OCI-LY1 (cell line): Measurements from ENCODE around the gene LIMS1.
"Not testable (repeated sequence)": the region's sequence is repeated elsewhere in the genome, so short reads cannot be mapped to it uniquely, and the experiment has no call there.

Source experiments
- H2AFZ ChIP-seq: fragments of 200-600 bp; sonication (generic), shearing (Covaris generic); 2 replicates; pipeline ENCODE4 v1.6.0; 2014; ENCODE audit warnings: antibody characterized with exemption, mild to moderate bottlenecking, low read length
- H3F3A ChIP-seq: fragments of 200-600 bp; sonication (generic), shearing (Covaris generic); 2 replicates; pipeline ENCODE4 v1.6.0; 2014; ENCODE audit warnings: mild to moderate bottlenecking, antibody characterized with exemption, low read length, moderate library complexity; ENCODE audit not compliant: insufficient read depth
- H3K27ac ChIP-seq: fragments of 200-600 bp; sonication (generic); 2 replicates; pipeline ENCODE4 v1.5.1; 2014; ENCODE audit warnings: low read length, mixed run types, mild to moderate bottlenecking, low read depth; ENCODE audit not compliant: poor library complexity, severe bottlenecking
- H3K27me3 ChIP-seq: fragments of 200-600 bp; sonication (generic); 2 replicates; pipeline ENCODE4 v1.6.0; 2014; ENCODE audit warnings: antibody characterized with exemption, mild to moderate bottlenecking, low read length, moderate library complexity; ENCODE audit not compliant: insufficient read depth
- H3K36me3 ChIP-seq: fragments of 200-600 bp; sonication (generic); 2 replicates; pipeline ENCODE4 v1.6.1; 2014; ENCODE audit warnings: mild to moderate bottlenecking, antibody characterized with exemption, low read length, moderate library complexity, mixed read lengths; ENCODE audit not compliant: insufficient read depth
- H3K4me1 ChIP-seq: fragments of 200-600 bp; sonication (generic); 2 replicates; pipeline ENCODE4 v1.5.1; 2014; ENCODE audit warnings: mild to moderate bottlenecking, low read length, moderate library complexity; ENCODE audit not compliant: insufficient read depth, severe bottlenecking
- H3K4me2 ChIP-seq: fragments of 200-600 bp; sonication (generic), shearing (Covaris generic); 2 replicates; pipeline ENCODE4 v1.6.1; 2014; ENCODE audit warnings: low read length
- H3K4me3 ChIP-seq: fragments of 200-600 bp; sonication (generic); 2 replicates; pipeline ENCODE4 v1.5.1; 2014; ENCODE audit warnings: low read length, low read depth, mild to moderate bottlenecking, mixed read lengths; ENCODE audit not compliant: poor library complexity, severe bottlenecking
- H3K79me2 ChIP-seq: fragments of 200-600 bp; shearing (Covaris generic); 2 replicates; pipeline ENCODE4 v1.6.1; 2016; ENCODE audit warnings: mixed run types, low read length, mixed read lengths; ENCODE audit not compliant: insufficient read depth
- H3K9ac ChIP-seq: fragments of 200-600 bp; sonication (generic), shearing (Covaris generic); 2 replicates; pipeline ENCODE4 v1.6.1; 2014; ENCODE audit warnings: mild to moderate bottlenecking, low read length, mixed read lengths
- H3K9me2 ChIP-seq: fragments of 200-600 bp; sonication (generic), shearing (Covaris generic); 2 replicates; pipeline ENCODE4 v1.6.1; 2014; ENCODE audit warnings: low read depth, mild to moderate bottlenecking, low read length, mixed read lengths
- H3K9me3 ChIP-seq: fragments of 200-600 bp; shearing (Covaris generic); 2 replicates; pipeline ENCODE4 v1.6.1; 2014; ENCODE audit warnings: low read length, mixed read lengths
- H4K20me1 ChIP-seq: fragments of 200-600 bp; sonication (generic), shearing (Covaris generic); 2 replicates; pipeline ENCODE4 v1.6.0; 2016; ENCODE audit warnings: mild to moderate bottlenecking, low read length; ENCODE audit not compliant: insufficient read depth
- CTCF ChIP-seq: fragments of 200-600 bp; sonication (generic), shearing (Covaris generic); IDR thresholded peaks from 2 replicates; pipeline ENCODE4 v1.5.1; 2017; ENCODE audit warnings: mild to moderate bottlenecking, antibody characterized with exemption, low read length, moderate library complexity, mixed read lengths
- EZH2 ChIP-seq: fragments of 200-600 bp; sonication (generic), shearing (Covaris generic); IDR thresholded peaks from 2 replicates; pipeline ENCODE4 v1.8.0; 2017; ENCODE audit warnings: borderline replicate concordance, mixed run types, mild to moderate bottlenecking, antibody characterized with exemption, low read length, moderate library complexity, mixed read lengths

Gene LIMS1

GRCh38 chr2:108637304-108637669 lies 103.0 kb downstream of the LIMS1 start:
- Histone ChIP-seq H3K4me1 (peaks cover 52% of the 10 kb centered on the region), H3K4me2 (no peak overlapping the region; the same call in 1 of the 2 replicates), H3K36me3 (peaks cover 5% of the 10 kb centered on the region; the same call in 1 of the 2 replicates), H4K20me1 (no peaks in the 10 kb centered on the region), H3K79me2 (peaks cover 61% of the 10 kb centered on the region), H3K9me2 (no peaks in the 10 kb centered on the region), H3K4me3 (no peak overlapping the region), H2AFZ (no peak overlapping the region), H3K9me3 (no peaks in the 10 kb centered on the region), H3K27ac (peak overlapping the region; percentile 43), H3K27me3 (no peaks in the 10 kb centered on the region), H3F3A (no peaks in the 10 kb centered on the region), H3K9ac (no peak overlapping the region)
- TF ChIP-seq CTCF (no peak), EZH2 (no peak)

GRCh38 chr2:108640731-108641130 lies 106.5 kb downstream of the LIMS1 start:
- H3F3A ChIP-seq: no peaks in the 10 kb centered on the region
- peaks cover 18% of the 10 kb centered on the region for H3K4me1 ChIP-seq

DNA sequence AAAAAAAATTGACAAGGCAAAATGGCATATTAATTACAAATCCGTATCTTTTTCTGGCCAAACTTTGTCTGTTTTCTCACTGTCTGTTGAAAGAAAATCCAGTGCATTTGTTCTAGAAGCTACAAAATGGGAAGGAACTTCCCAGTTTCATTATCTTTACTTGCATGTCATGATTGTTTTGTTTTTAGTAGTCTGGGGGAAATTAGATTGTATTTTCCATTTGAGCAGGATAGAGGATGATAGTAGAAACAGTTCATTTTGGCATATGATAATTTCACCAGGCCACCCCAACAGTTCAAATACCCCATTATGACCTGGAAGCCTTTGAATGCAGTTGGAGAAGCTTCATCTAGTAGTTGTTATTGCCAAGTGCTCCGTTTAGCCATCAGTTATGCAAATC lies 107.5 kb downstream of the LIMS1 start:
- Histone ChIP-seq H3K27ac (no peak overlapping the region), H4K20me1 (no peaks in the 10 kb centered on the region), H3K4me1 (peaks cover 8% of the 10 kb centered on the region), H3F3A (no peaks in the 10 kb centered on the region), H3K79me2 (peaks cover 51% of the 10 kb centered on the region), H3K9me2 (no peaks in the 10 kb centered on the region), H3K9me3 (no peaks in the 10 kb centered on the region), H2AFZ (no peak overlapping the region), H3K36me3 (peaks cover 25% of the 10 kb centered on the region), H3K27me3 (no peaks in the 10 kb centered on the region), H3K4me3 (no peak overlapping the region), H3K4me2 (no peak overlapping the region), H3K9ac (no peak overlapping the region)
- no peak for TF ChIP-seq EZH2

More at GRCh38 chr2:108640731-108641130, 106.5 kb downstream of the LIMS1 start:
- H3K9me3 ChIP-seq: no peaks in the 10 kb centered on the region
- no peaks in the 10 kb centered on the region for H3K27me3 ChIP-seq
- H4K20me1 ChIP-seq: no peaks in the 10 kb centered on the region
- no peak for TF ChIP-seq CTCF
- no peak for TF ChIP-seq EZH2
- H3K79me2 ChIP-seq: peaks cover 54% of the 10 kb centered on the region
- peaks cover 25% of the 10 kb centered on the region for H3K36me3 ChIP-seq
- no peak overlapping the region for H2AFZ ChIP-seq
- H3K9ac ChIP-seq: no peak overlapping the region
- no peak overlapping the region for H3K27ac ChIP-seq
- H3K4me3 ChIP-seq: no peak overlapping the region
- H3K9me2 ChIP-seq: no peaks in the 10 kb centered on the region
- H3K4me2 ChIP-seq: no peak overlapping the region

DNA sequence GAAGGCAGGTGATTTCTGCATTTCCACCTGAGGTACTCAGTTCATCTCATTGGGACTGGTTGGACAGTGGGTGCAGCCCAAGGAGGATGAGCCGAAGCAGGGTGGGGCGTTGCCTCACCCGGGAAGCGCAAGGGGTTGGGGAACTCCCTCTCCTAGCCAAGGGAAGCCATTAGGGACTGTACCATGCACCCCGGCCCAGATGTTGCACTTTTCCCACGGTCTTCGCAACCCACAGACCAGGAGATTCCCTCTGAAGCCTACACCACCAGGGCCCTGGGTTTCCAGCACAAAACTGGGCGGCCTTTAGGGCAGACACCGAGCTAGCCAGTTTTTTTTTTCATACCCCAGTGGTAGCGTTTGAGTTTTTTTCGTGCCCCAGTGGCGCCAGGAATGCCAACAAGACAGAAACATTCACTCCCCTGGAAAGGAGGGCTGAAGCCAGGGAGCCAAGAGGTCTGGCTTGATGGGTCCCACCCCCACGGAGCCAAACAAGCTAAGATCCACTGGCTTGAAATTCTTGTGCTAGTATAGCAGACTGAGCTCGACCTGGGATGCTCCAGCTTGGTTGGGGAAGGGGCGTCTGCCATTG lies 109.1 kb downstream of the LIMS1 start:
- Histone ChIP-seq H3K27me3 (no peaks in the 10 kb centered on the region), H3K9ac (no peak overlapping the region), H3F3A (no peaks in the 10 kb centered on the region), H3K27ac (no peak overlapping the region), H3K36me3 (peaks cover 25% of the 10 kb centered on the region), H3K4me2 (no peak overlapping the region), H3K4me3 (no peak overlapping the region), H3K9me2 (no peaks in the 10 kb centered on the region), H4K20me1 (no peaks in the 10 kb centered on the region), H3K79me2 (peaks cover 38% of the 10 kb centered on the region), H2AFZ (no peak overlapping the region), H3K4me1 (no peaks in the 10 kb centered on the region), H3K9me3 (no peaks in the 10 kb centered on the region)
- no peak for TF ChIP-seq EZH2
- TF ChIP-seq CTCF: no peak

GRCh38 chr2:108643862-108644261 lies 109.6 kb downstream of the LIMS1 start:
- not testable (repeated sequence) for H3F3A ChIP-seq

More at GRCh38 chr2:108643862-108644261, 109.6 kb downstream of the LIMS1 start:
- not testable (repeated sequence) for H3K4me1 ChIP-seq, H3K27me3 ChIP-seq, H3K9me2 ChIP-seq, H3K9ac ChIP-seq, H3K9me3 ChIP-seq, H4K20me1 ChIP-seq, H2AFZ ChIP-seq, H3K4me2 ChIP-seq, H3K27ac ChIP-seq, H3K4me3 ChIP-seq
- H3K79me2 ChIP-seq: peaks cover 37% of the 10 kb centered on the region
- H3K36me3 ChIP-seq: peaks cover 25% of the 10 kb centered on the region
